ENCODE measurements around the gene ENO3.
A peak's percentile ranks its signal among the peaks of the same experiment; 100 is the strongest.

Gene ENO3

DNA sequence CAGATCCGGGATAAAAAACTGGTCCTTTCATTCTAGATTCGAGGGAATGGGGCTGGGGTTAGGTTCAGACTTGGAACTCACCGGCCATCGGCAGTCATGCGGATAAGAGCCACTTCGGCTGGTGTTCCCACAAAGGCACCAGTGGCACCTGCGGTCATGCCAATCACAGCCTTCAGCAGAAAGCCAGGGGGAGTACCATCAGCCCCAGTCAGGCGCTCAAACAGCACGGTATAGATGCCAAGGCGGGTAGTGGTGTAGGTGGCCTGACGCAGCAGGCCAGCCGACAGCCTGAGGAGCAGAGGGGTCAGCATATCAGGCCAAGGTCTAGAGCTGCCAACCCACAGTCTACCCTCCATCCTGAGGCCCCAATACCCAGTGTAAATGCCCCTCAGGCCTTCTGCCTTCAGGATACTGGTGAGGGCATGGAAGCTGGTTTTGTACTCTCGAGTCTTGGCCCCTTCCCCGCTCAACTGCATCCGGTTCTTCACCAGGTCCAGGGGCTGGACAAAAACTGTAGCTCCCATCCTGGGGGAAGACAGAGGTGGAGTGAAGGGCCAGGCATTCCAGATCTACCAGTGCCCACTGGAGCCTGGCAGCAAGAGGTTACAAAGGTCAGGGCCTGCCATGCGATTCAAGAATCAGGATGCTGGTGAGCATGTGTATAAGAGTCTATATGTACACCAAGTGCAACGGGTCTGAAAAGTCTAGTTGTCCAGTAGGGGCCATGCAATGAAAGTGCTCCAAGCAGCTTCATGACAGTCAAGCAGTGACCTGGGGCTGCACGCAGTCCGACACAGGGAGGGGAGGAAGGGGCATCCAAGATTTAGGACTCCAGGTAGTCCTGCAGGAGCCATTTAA, 12.0 kb upstream of the ENO3 start:
- Histone ChIP-seq H3K27me3 (ENCODE audit: control insufficient read depth, insufficient read depth, low read length) (no peaks in the 10 kb centered on the region), H3K4me3 (ENCODE audit: low read depth, low read length) (peak overlapping the region; percentile 91), H3K36me3 (ENCODE audit: control insufficient read depth, insufficient read depth, low read length) (peaks cover 39% of the 10 kb centered on the region), H3K9me3 (ENCODE audit: control insufficient read depth, insufficient read depth, low read length) (no peaks in the 10 kb centered on the region), H3K4me1 (ENCODE audit: control insufficient read depth, insufficient read depth, low read length) (peaks cover 5% of the 10 kb centered on the region), H3K9ac (ENCODE audit: low read depth, low read length) (peak overlapping the region; percentile 99)

DNA sequence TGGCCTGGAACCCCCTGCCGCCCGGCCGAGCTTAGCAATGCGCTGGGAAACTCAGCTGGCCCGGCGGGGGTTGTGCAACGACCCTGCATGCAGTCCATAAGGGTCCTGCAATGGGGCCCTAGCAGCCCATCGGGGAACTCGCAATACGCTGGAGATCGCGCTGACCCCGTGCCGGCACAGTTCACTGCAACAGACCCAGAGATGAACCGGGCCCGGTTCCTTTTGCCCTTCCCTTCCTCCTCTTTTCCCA, 11.4 kb upstream of the ENO3 start:
- peak overlapping the region; percentile 91 for H3K4me3 ChIP-seq (ENCODE audit: low read depth, low read length)
- H3K27me3 ChIP-seq (ENCODE audit: control insufficient read depth, insufficient read depth, low read length): no peaks in the 10 kb centered on the region
- H3K9me3 ChIP-seq (ENCODE audit: control insufficient read depth, insufficient read depth, low read length): no peaks in the 10 kb centered on the region
- H3K36me3 ChIP-seq (ENCODE audit: control insufficient read depth, insufficient read depth, low read length): peaks cover 43% of the 10 kb centered on the region
- peaks cover 7% of the 10 kb centered on the region for H3K4me1 ChIP-seq (ENCODE audit: control insufficient read depth, insufficient read depth, low read length)
- peak overlapping the region; percentile 99 for H3K9ac ChIP-seq (ENCODE audit: low read depth, low read length)

DNA sequence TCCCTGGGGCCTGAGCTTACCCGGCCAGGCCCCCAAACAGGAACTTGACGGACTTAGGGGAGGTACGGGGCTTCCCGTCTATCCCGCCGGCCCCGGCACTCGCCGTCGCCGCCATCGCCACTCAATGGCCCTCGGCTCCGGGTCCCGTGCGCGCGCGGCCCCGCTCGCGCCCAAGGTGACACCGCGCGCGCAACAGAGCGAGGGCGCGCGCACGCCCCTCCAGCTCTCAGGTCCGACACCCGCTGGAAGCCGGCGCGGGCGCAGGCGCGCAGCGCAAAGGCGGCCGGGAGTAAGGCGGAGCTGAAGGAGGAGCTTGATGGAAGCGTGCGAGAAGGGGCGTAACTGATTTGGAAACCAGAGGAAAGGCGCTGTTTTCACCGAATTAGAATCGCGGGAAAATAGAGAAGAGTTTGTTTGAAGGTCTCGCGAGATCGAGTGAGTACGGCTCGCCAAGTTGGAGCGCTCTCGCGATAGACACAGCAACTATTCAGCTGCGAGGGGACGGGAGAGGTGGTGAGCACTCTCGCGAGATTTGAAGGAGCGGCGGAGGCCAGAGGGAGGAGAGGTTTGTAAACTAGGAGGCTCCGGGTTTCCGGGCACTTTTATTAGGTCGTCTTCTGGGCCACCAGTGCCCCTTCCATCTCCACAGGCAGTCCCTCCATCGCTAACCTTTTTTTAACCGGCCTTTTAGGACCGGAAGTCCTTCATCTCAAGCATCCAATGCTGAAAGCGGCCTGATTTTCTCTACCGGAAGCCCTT, 10.9 kb upstream of the ENO3 start, which contains the start of the genes RNF167 and SLC25A11:
RNF167 (plus strand) TSS at position 473 of the 759 bp plus-strand sequence. CDS start 642 bp downstream, outside the sequence.
SLC25A11 (minus strand) TSS at position 251 of the 759 bp plus-strand sequence; CDS start at position 115, 136 bp downstream.
- Histone ChIP-seq H3K36me3 (ENCODE audit: control insufficient read depth, insufficient read depth, low read length) (peaks cover 48% of the 10 kb centered on the region), H3K9ac (ENCODE audit: low read depth, low read length) (peak within 1 kb of the TSS; percentile 99), H3K4me3 (ENCODE audit: low read depth, low read length) (peak within 1 kb of the TSS; percentile 91)

DNA sequence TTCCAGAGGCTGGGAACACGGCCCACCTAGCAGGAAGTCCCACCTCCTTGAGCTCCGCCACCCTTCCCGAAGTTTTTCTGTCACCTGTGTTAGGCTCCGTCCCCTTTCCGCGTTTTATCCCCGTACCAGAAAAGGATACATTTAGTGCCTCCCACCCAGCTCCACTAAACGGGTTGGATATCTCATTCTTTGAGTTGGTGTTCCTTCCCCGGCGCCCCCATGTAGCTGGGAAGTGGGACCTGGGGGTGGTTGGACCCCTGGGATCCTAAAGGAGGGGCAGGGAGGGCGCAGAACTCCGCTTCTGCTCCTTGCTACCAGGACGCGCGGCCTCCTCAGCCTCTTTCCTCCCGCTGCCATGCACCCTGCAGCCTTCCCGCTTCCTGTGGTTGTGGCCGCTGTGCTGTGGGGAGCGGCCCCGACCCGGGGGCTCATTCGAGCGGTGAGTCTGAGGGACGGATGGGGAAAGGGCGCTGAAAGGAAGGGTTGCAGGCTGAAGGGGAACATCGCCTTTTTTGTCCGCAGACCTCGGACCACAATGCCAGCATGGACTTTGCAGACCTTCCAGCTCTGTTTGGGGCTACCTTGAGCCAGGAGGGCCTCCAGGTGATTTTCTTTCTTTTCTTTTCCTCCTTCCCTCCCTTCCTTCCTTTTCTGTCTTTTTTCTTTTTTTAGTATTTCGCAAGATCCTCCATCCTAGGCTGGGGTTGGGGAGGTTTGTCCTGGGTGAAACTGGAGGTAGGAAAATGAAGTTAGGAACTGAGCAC, 10.2 kb upstream of the ENO3 start:
- H3K36me3 ChIP-seq (ENCODE audit: control insufficient read depth, insufficient read depth, low read length): peaks cover 55% of the 10 kb centered on the region
- peaks cover 7% of the 10 kb centered on the region for H3K4me1 ChIP-seq (ENCODE audit: control insufficient read depth, insufficient read depth, low read length)
- H3K9me3 ChIP-seq (ENCODE audit: control insufficient read depth, insufficient read depth, low read length): no peaks in the 10 kb centered on the region
- H3K4me3 ChIP-seq (ENCODE audit: low read depth, low read length): peak overlapping the region; percentile 91
- peak overlapping the region; percentile 99 for H3K9ac ChIP-seq (ENCODE audit: low read depth, low read length)
- H3K27me3 ChIP-seq (ENCODE audit: control insufficient read depth, insufficient read depth, low read length): no peaks in the 10 kb centered on the region

More for the DNA sequence above, 10.9 kb upstream of the ENO3 start, which contains the start of the genes RNF167 and SLC25A11:
- H3K9me3 ChIP-seq (ENCODE audit: control insufficient read depth, insufficient read depth, low read length): no peaks in the 10 kb centered on the region
- H3K4me1 ChIP-seq (ENCODE audit: control insufficient read depth, insufficient read depth, low read length): peaks cover 7% of the 10 kb centered on the region
- no peaks in the 10 kb centered on the region for H3K27me3 ChIP-seq (ENCODE audit: control insufficient read depth, insufficient read depth, low read length)

DNA sequence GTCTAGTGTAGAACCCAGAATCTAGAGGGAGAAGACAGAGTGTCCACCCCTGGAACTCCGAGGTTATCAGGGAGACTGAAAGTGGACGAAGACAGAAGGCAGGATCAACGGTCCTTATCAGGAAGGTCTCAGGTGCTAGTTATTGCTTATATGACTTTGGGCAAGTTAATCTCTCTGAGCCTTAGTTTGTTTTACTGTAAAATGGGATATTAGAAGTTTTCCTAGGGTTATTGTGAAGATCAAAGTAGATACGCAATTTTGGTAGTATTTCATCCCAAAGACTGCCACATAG, 9.7 kb upstream of the ENO3 start:
- Histone ChIP-seq H3K4me1 (ENCODE audit: control insufficient read depth, insufficient read depth, low read length) (peaks cover 10% of the 10 kb centered on the region), H3K4me3 (ENCODE audit: low read depth, low read length) (peak overlapping the region; percentile 91), H3K9ac (ENCODE audit: low read depth, low read length) (peak overlapping the region; percentile 99), H3K27me3 (ENCODE audit: control insufficient read depth, insufficient read depth, low read length) (no peaks in the 10 kb centered on the region), H3K36me3 (ENCODE audit: control insufficient read depth, insufficient read depth, low read length) (peaks cover 59% of the 10 kb centered on the region), H3K9me3 (ENCODE audit: control insufficient read depth, insufficient read depth, low read length) (no peaks in the 10 kb centered on the region)

DNA sequence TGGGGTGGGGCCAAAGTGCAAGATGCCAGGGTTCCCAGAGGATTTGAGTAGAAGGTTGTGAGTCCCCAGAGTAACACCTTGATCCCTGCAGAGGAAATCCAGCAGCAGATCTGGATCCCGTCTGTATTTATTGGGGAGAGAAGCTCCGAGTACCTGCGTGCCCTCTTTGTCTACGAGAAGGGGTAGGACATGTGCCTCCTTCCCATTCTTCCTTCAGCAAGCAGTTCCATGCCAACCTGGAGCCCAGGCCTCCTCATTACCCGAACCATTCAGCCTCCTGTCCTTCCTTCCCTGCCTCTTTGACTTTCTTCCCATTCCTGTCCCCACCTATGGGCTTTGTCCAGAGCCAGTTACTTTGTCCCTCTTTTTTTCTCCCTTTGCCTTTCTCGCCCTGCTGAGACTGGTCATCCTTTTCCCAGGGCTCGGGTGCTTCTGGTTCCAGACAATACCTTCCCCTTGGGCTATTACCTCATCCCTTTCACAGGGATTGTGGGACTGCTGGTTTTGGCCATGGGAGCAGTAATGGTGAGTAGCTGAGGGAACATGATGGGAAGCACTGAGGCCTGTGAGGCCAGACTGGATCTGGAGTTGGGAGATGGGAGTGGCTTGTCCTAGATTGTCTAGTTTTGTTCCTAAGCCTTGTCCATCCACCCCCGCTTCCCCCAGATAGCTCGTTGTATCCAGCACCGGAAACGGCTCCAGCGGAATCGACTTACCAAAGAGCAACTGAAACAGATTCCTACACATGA, 8.0 kb upstream of the ENO3 start:
- Histone ChIP-seq H3K9ac (ENCODE audit: low read depth, low read length) (no peak overlapping the region), H3K27me3 (ENCODE audit: control insufficient read depth, insufficient read depth, low read length) (no peaks in the 10 kb centered on the region)

DNA sequence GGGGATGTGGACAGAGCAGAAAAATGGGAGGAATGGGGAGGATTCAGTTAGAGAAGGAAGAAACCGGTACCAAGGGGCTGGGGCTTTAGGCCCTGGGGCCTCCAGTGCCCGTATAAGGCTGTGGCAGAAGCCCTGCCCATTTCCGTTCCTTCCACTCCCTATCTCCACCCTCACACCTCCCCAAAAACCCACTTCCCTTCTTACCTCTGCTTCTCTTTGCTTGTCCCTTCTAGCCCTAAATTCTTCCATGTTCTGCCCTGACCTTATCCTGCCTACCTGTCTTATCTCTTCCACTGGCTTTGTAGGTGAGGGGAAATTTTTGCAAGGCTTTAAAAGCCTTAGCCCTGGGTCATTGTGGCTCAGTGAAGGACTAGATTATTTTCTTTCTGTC, 6.8 kb upstream of the ENO3 start:
- no peaks in the 10 kb centered on the region for H3K27me3 ChIP-seq (ENCODE audit: control insufficient read depth, insufficient read depth, low read length)
- no peak overlapping the region for H3K4me3 ChIP-seq (ENCODE audit: low read depth, low read length)
- no peaks in the 10 kb centered on the region for H3K9me3 ChIP-seq (ENCODE audit: control insufficient read depth, insufficient read depth, low read length)
- peaks cover 6% of the 10 kb centered on the region for H3K4me1 ChIP-seq (ENCODE audit: control insufficient read depth, insufficient read depth, low read length)
- peaks cover 48% of the 10 kb centered on the region for H3K36me3 ChIP-seq (ENCODE audit: control insufficient read depth, insufficient read depth, low read length)
- no peak overlapping the region for H3K9ac ChIP-seq (ENCODE audit: low read depth, low read length)

More for the DNA sequence above, 8.0 kb upstream of the ENO3 start:
- no peaks in the 10 kb centered on the region for H3K9me3 ChIP-seq (ENCODE audit: control insufficient read depth, insufficient read depth, low read length)
- peaks cover 50% of the 10 kb centered on the region for H3K36me3 ChIP-seq (ENCODE audit: control insufficient read depth, insufficient read depth, low read length)
- H3K4me3 ChIP-seq (ENCODE audit: low read depth, low read length): no peak overlapping the region
- peaks cover 12% of the 10 kb centered on the region for H3K4me1 ChIP-seq (ENCODE audit: control insufficient read depth, insufficient read depth, low read length)

DNA sequence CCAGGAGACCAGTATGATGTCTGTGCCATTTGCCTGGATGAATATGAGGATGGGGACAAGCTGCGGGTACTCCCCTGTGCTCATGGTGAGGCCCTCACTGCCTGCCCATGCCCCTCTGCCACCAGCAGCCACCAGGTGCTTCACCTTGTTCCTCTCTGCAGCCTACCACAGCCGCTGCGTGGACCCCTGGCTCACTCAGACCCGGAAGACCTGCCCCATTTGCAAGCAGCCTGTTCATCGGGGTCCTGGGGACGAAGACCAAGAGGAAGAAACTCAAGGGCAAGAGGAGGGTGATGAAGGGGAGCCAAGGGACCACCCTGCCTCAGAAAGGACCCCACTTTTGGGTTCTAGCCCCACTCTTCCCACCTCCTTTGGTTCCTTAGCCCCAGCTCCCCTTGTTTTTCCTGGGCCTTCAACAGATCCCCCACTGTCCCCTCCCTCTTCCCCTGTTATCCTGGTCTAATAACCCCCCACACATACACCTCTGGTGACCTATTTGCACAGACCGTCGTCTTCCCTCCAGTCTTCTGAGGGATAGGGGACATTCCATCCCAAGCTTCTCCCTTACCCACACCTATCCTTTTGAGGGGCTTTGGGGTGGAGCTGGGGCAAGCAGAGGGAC, 6.3 kb upstream of the ENO3 start:
- Histone ChIP-seq H3K4me1 (ENCODE audit: control insufficient read depth, insufficient read depth, low read length) (peaks cover 6% of the 10 kb centered on the region), H3K27me3 (ENCODE audit: control insufficient read depth, insufficient read depth, low read length) (no peaks in the 10 kb centered on the region), H3K36me3 (ENCODE audit: control insufficient read depth, insufficient read depth, low read length) (peaks cover 48% of the 10 kb centered on the region), H3K4me3 (ENCODE audit: low read depth, low read length) (no peak overlapping the region), H3K9me3 (ENCODE audit: control insufficient read depth, insufficient read depth, low read length) (no peaks in the 10 kb centered on the region), H3K9ac (ENCODE audit: low read depth, low read length) (no peak overlapping the region)

DNA sequence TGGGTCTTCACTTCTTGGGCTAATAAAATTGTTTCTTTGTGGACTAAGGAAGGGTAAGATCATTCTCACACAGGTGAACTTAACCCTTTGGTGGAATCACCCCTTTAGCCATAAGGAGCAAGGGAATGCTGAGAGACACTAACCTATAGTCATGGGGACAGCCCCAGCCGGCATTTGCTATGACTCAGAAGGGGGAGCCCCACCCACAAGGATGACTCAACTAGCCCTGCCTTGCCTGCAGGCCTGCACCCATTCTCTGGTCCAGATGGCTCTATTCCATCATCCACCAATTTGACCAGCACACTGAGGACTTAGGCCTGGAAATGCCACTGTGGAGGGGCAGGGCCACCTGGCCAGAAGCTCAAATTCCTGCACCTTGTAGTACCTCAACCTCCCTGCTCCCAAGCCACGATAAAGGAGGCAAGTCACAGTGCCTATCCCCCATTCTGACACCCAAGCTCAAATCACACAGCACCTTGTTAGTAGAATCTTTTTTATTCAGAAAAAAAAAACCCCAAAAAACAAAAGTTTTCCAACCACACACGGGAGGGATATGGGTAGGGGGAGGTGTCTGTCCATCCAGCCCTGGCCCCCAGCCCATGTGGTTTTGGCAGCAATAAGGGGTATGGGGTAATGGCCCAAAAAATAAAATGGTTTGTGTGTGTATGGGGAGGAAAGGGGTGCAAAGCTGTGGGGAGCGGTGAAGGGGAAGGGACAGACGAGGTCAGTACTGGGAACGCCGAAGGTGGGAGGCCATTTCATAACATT, 5.6 kb upstream of the ENO3 start:
- Histone ChIP-seq H3K9me3 (ENCODE audit: control insufficient read depth, insufficient read depth, low read length) (no peaks in the 10 kb centered on the region), H3K4me1 (ENCODE audit: control insufficient read depth, insufficient read depth, low read length) (peaks cover 6% of the 10 kb centered on the region), H3K27me3 (ENCODE audit: control insufficient read depth, insufficient read depth, low read length) (no peaks in the 10 kb centered on the region), H3K36me3 (ENCODE audit: control insufficient read depth, insufficient read depth, low read length) (peaks cover 48% of the 10 kb centered on the region), H3K4me3 (ENCODE audit: low read depth, low read length) (peak overlapping the region; percentile 62), H3K9ac (ENCODE audit: low read depth, low read length) (no peak overlapping the region)

DNA sequence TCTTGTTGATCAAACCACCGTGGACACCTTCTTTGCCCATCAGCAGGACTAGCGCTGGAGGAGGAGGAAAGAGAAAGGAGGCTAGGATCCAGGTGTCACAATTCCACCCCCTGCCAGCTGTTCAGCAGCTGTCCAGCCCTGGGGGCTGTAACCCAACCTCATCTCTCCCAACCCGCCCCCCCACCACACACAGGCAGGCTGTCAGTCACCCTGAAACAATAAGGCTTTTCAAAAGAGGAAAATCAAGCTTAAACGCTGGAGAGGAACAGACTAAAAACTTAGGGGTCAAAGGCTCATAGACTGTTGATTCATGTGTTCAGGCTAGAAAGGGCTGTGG, 5.0 kb upstream of the ENO3 start:
- H3K4me3 ChIP-seq (ENCODE audit: low read depth, low read length): peak overlapping the region; percentile 62
- H3K36me3 ChIP-seq (ENCODE audit: control insufficient read depth, insufficient read depth, low read length): peaks cover 48% of the 10 kb centered on the region
- peaks cover 6% of the 10 kb centered on the region for H3K4me1 ChIP-seq (ENCODE audit: control insufficient read depth, insufficient read depth, low read length)
- H3K9ac ChIP-seq (ENCODE audit: low read depth, low read length): no peak overlapping the region
- H3K9me3 ChIP-seq (ENCODE audit: control insufficient read depth, insufficient read depth, low read length): no peaks in the 10 kb centered on the region
- no peaks in the 10 kb centered on the region for H3K27me3 ChIP-seq (ENCODE audit: control insufficient read depth, insufficient read depth, low read length)
